CD14-positive monocyte (primary cell): ENCODE measurements around the gene PYURF. TPM values are rescaled to one million over a fixed set of nuclear protein-coding genes. Genes with fewer than 3 reads are reported as not detected.

ENCODE experiments used
- DNase-seq, 3 donors: peaks; one replicate each; pipeline ENCODE4 v3.0.0-alpha.2; 2011 to 2022
- H2AFZ ChIP-seq: 2 replicates; pipeline ENCODE4 v1.6.0; 2012; ENCODE audit warnings: mild to moderate bottlenecking, low read depth, low read length, inconsistent platforms; ENCODE audit not compliant: insufficient read depth, poor library complexity, severe bottlenecking
- H3K27ac ChIP-seq, 2 donors: 1 replicate in 1 of 2; 2 replicates in 1 of 2; pipeline ENCODE4 v1.5.1; 2012 to 2013; ENCODE audit warnings: low read length in 2 of 2, control low read depth in 1 of 2, inconsistent platforms in 1 of 2, low read depth in 1 of 2, mild to moderate bottlenecking in 1 of 2
- H3K27me3 ChIP-seq, 2 donors: one replicate each; pipeline versions ENCODE4 v1.6.0 to v1.6.1; 2011 to 2013; ENCODE audit warnings: low read length in 2 of 2; ENCODE audit not compliant: control insufficient read depth in 2 of 2, insufficient read depth in 2 of 2
- H3K36me3 ChIP-seq, 2 donors: replicated peaks in 1 of 2; 1 replicate in 1 of 2; 2 replicates in 1 of 2; pipeline versions ENCODE4 v1.5.1 to v1.6.1; 2012 to 2013; ENCODE audit warnings: low read length in 2 of 2, control low read depth in 1 of 2, inconsistent platforms in 1 of 2, mild to moderate bottlenecking in 1 of 2; ENCODE audit not compliant: insufficient read depth in 2 of 2, control insufficient read depth in 1 of 2
- H3K4me1 ChIP-seq, 2 donors: 1 replicate in 1 of 2; 2 replicates in 1 of 2; pipeline versions ENCODE4 v1.5.1 to v1.6.1; 2012 to 2013; ENCODE audit warnings: low read length in 2 of 2, control low read depth in 1 of 2, inconsistent platforms in 1 of 2, mild to moderate bottlenecking in 1 of 2, moderate library complexity in 1 of 2; ENCODE audit not compliant: insufficient read depth in 2 of 2, control insufficient read depth in 1 of 2
- H3K4me2 ChIP-seq: replicated peaks from 2 replicates; pipeline ENCODE3; 2012; ENCODE audit warnings: low read length, moderate library complexity, mild to moderate bottlenecking; ENCODE audit not compliant: poor library complexity, severe bottlenecking; ENCODE audit errors: extremely low read depth
- H3K4me3 ChIP-seq, 3 experiments: fragments of 200-600 bp in 1 of 3; sonication (generic) in 1 of 3; replicated peaks in 1 of 3; 1 replicate in 2 of 3; 2 replicates in 1 of 3; pipeline ENCODE4 v1.5.1; 2011 to 2013; ENCODE audit warnings: low read length in 3 of 3, mild to moderate bottlenecking in 3 of 3, control low read depth in 2 of 3, low read depth in 2 of 3, inconsistent platforms in 1 of 3, moderate library complexity in 1 of 3
- H3K79me2 ChIP-seq: 2 replicates; pipeline ENCODE4 v1.6.0; 2012; ENCODE audit warnings: mild to moderate bottlenecking, control low read depth, inconsistent platforms, low read length, moderate library complexity; ENCODE audit not compliant: insufficient read depth
- H3K9ac ChIP-seq: 2 replicates; pipeline ENCODE4 v1.6.0; 2017; ENCODE audit warnings: low read length, mild to moderate bottlenecking; ENCODE audit not compliant: insufficient read depth, poor library complexity, severe bottlenecking
- H3K9me3 ChIP-seq, 2 donors: replicated peaks in 1 of 2; 1 replicate in 1 of 2; 2 replicates in 1 of 2; pipeline versions ENCODE4 v1.5.1 to v1.6.1; 2012 to 2013; ENCODE audit warnings: low read length in 2 of 2, control low read depth in 1 of 2; ENCODE audit not compliant: control insufficient read depth in 1 of 2, insufficient read depth in 1 of 2
- H4K20me1 ChIP-seq: 2 replicates; pipeline ENCODE4 v1.6.0; 2012; ENCODE audit warnings: mild to moderate bottlenecking, low read length, control low read depth, moderate library complexity; ENCODE audit not compliant: insufficient read depth
- H3K27ac Mint-ChIP-seq, 7 donors: one replicate each; pipeline ENCODE4 v1.8.0; 2020; ENCODE audit warnings: mild to moderate bottlenecking in 7 of 7, mixed read lengths in 7 of 7, moderate library complexity in 6 of 7, inconsistent platforms in 2 of 7
- H3K27me3 Mint-ChIP-seq, 3 donors: one replicate each; pipeline ENCODE4 v1.8.0; 2021 to 2022; ENCODE audit warnings: low read depth in 3 of 3, mild to moderate bottlenecking in 3 of 3, mixed read lengths in 3 of 3, moderate library complexity in 3 of 3, inconsistent platforms in 1 of 3
- H3K36me3 Mint-ChIP-seq, 2 donors: one replicate each; pipeline ENCODE4 v1.8.0; 2020; ENCODE audit warnings: mixed read lengths in 2 of 2, inconsistent platforms in 1 of 2, mild to moderate bottlenecking in 1 of 2
- H3K4me1 Mint-ChIP-seq: one replicate; pipeline ENCODE4 v1.8.0; 2020; ENCODE audit warnings: mild to moderate bottlenecking, mixed read lengths
- H3K4me3 Mint-ChIP-seq, 2 donors: one replicate each; pipeline ENCODE4 v1.8.0; 2020; ENCODE audit warnings: mild to moderate bottlenecking in 2 of 2, mixed read lengths in 2 of 2, moderate library complexity in 1 of 2
- H3K9me3 Mint-ChIP-seq, 7 donors: one replicate each; pipeline ENCODE4 v1.8.0; 2020 to 2022; ENCODE audit warnings: mixed read lengths in 7 of 7, mild to moderate bottlenecking in 6 of 7, moderate library complexity in 6 of 7, inconsistent platforms in 2 of 7
- WGBS: methylation state at CpG from one replicate; pipeline ENCODE4 v1.1.5; 2013; ENCODE audit warnings: missing lambda C conversion rate; ENCODE audit not compliant: insufficient coverage; 5-methylcytosine and 5-hydroxymethylcytosine counted together
- intact Hi-C, 2 donors: fragments of 100-400 bp; cut with micrococcal nuclease; formaldehyde crosslinking; loops; one replicate each; pipeline versions ENCODE4 v1.15.0 to v1.15.1; 2023
- polyA plus RNA-seq, 3 donors: library from polyadenylated mRNA; depleted of rRNA in 1 of 3; unstranded in 2 of 3; stranded (reverse) in 1 of 3; fragments of 300-500 nt in 2 of 3; fragments of >200 nt in 1 of 3; fragmentation: Illumina TruSeq in 2 of 3; gene quantifications; 1 replicate in 2 of 3; 2 replicates in 1 of 3; pipeline ENCODE4 v1.2.3, GENCODE V29; 2012 to 2021
- TF ChIP-seq, protein P1 (sequence below): fragments of 200-600 bp; IDR thresholded peaks from one replicate; pipeline ENCODE4 v1.8.0; 2022; ENCODE audit warnings: antibody characterized with exemption, mild to moderate bottlenecking

Gene PYURF
- polyA plus RNA-seq, 3 donors = 18.8 to 227 (median 220) TPM

GRCh38 chr4:88526221-88526815, 2.7 kb upstream of the PYURF start:
- DNase-seq = no peak
- Mint-ChIP-seq H3K27ac (no peak overlapping the region), H3K4me3 (no peak overlapping the region), H3K27me3 (peaks cover 0 to 2% (median 0%) of the 10 kb centered on the region in 3 donors), H3K9me3 (no peaks in the 10 kb centered on the region), H3K36me3 (peaks cover 4 to 6% of the 10 kb centered on the region in 2 donors), H3K4me1 (peaks cover 17% of the 10 kb centered on the region)
- intact Hi-C loops = no loop called here
- H3K4me2 ChIP-seq = no peak overlapping the region
- H3K4me1 ChIP-seq = peaks cover 17 to 26% of the 10 kb centered on the region in 2 donors
- H3K9ac ChIP-seq = no peak overlapping the region
- peaks cover 5 to 6% of the 10 kb centered on the region in 2 donors for H3K36me3 ChIP-seq
- no peak overlapping the region for H3K27ac ChIP-seq
- H2AFZ ChIP-seq = peak overlapping the region; percentile 34
- WGBS = no CpG with 5 or more reads among the region's 1 CpG
- no peaks in the 10 kb centered on the region for H4K20me1 ChIP-seq
- H3K9me3 ChIP-seq = no peaks in the 10 kb centered on the region
- H3K79me2 ChIP-seq = peaks cover 22% of the 10 kb centered on the region
- H3K4me3 ChIP-seq = no peak overlapping the region
- TF ChIP-seq, protein P1, sequence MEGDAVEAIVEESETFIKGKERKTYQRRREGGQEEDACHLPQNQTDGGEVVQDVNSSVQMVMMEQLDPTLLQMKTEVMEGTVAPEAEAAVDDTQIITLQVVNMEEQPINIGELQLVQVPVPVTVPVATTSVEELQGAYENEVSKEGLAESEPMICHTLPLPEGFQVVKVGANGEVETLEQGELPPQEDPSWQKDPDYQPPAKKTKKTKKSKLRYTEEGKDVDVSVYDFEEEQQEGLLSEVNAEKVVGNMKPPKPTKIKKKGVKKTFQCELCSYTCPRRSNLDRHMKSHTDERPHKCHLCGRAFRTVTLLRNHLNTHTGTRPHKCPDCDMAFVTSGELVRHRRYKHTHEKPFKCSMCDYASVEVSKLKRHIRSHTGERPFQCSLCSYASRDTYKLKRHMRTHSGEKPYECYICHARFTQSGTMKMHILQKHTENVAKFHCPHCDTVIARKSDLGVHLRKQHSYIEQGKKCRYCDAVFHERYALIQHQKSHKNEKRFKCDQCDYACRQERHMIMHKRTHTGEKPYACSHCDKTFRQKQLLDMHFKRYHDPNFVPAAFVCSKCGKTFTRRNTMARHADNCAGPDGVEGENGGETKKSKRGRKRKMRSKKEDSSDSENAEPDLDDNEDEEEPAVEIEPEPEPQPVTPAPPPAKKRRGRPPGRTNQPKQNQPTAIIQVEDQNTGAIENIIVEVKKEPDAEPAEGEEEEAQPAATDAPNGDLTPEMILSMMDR = peak; percentile 28
- H3K27me3 ChIP-seq = no peaks in the 10 kb centered on the region

DNA sequence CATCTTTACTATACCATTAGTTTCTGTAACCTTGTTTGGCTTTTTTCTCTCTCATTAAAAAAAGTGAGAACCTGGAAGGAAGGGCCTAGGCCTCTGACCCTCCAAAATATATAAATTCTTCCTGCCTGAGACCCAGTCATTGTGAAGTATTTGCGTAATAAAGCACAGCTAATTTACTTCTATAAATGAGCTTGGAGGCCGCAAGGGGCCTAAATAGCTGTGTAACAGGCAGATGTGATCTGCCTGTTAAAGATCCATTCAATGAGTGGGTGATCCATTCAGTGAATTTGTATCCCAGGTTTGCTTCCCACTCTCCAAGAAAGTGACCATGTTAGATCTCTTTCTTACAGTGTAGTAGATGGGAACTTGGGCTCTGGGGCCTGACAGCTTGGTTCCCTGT, 595 bp upstream of the PYURF start:
- intact Hi-C loops = no loop called here
- H3K27ac Mint-ChIP-seq = peak overlapping the region in 3 of 7 donors; percentile 6 to 64 (median 46)
- Histone ChIP-seq H3K27me3 (no peaks in the 10 kb centered on the region), H2AFZ (peak overlapping the region; percentile 96), H3K4me2 (peak overlapping the region; percentile 99), H3K27ac (peak overlapping the region in 1 of 2 donors; percentile 85), H4K20me1 (no peaks in the 10 kb centered on the region), H3K9me3 (no peaks in the 10 kb centered on the region), H3K4me3 (peak overlapping the region in 2 of 3 experiments; percentile 69 to 97), H3K4me1 (peaks cover 17 to 26% of the 10 kb centered on the region in 2 donors), H3K79me2 (peaks cover 30% of the 10 kb centered on the region), H3K9ac (peak overlapping the region; percentile 88), H3K36me3 (peaks cover 10 to 27% of the 10 kb centered on the region in 2 donors)
- no CpG with 5 or more reads among the region's 2 CpGs for WGBS
- no peak for DNase-seq
- no peaks in the 10 kb centered on the region for H3K9me3 Mint-ChIP-seq
- peak overlapping the region in 1 of 2 donors; percentile 94 for H3K4me3 Mint-ChIP-seq
- H3K27me3 Mint-ChIP-seq = peaks cover 0 to 2% (median 0%) of the 10 kb centered on the region in 3 donors
- TF ChIP-seq, protein P1 = no peak
- peaks cover 12 to 19% of the 10 kb centered on the region in 2 donors for H3K36me3 Mint-ChIP-seq
- H3K4me1 Mint-ChIP-seq = peaks cover 17% of the 10 kb centered on the region
